HEK293 (cell line): ENCODE measurements around the gene TLR5.

Experiments used
- CTCF ChIA-PET: fragments of 350-600 bp; formaldehyde crosslinking; extraction: SDS; loops from one replicate; lab custom pipeline; 2021; ENCODE audit warnings: antibody characterized with exemption; lab: Yijun Ruan, JAX
- POLR2A ChIA-PET: fragments of 300-600 bp; formaldehyde crosslinking; extraction: SDS; loops from one replicate; lab custom pipeline; 2020; ENCODE audit warnings: antibody characterized with exemption, inconsistent platforms; lab: Yijun Ruan, JAX
- H3K27ac ChIP-seq: fragments of 200-500 bp; sonication (Bioruptor generic); 2 replicates; pipeline ENCODE4 v1.5.1; 2014; ENCODE audit warnings: low read depth, low read length, control low read depth, inconsistent platforms; ENCODE audit errors: extremely low read depth
- H3K36me3 ChIP-seq, 2 experiments: fragments of 200-500 bp in 1 of 2; sonication (Bioruptor generic) in 1 of 2; 1 replicate in 1 of 2; 2 replicates in 1 of 2; pipeline ENCODE4 v1.5.1; 2014 to 2017; ENCODE audit warnings: inconsistent platforms in 2 of 2, low read length in 2 of 2; ENCODE audit not compliant: control insufficient read depth in 2 of 2, insufficient read depth in 1 of 2
- H3K4me1 ChIP-seq: fragments of 200-500 bp; sonication (Bioruptor generic); 2 replicates; pipeline ENCODE4 v1.5.1; 2014; ENCODE audit warnings: mild to moderate bottlenecking, low read length, inconsistent platforms; ENCODE audit not compliant: control insufficient read depth, insufficient read depth
- H3K4me3 ChIP-seq: 2 replicates; pipeline ENCODE4 v1.5.1; 2011; ENCODE audit warnings: low read depth, mild to moderate bottlenecking, control low read depth, low read length, moderate library complexity
- H3K9me3 ChIP-seq: fragments of 200-500 bp; sonication (Bioruptor generic); 2 replicates; pipeline ENCODE4 v1.5.1; 2014; ENCODE audit warnings: low read depth, low read length, inconsistent platforms; ENCODE audit not compliant: control insufficient read depth, insufficient read depth
- ATF2 ChIP-seq: fragments of 450-650 bp; formaldehyde crosslinking; IDR thresholded peaks from 2 replicates; pipeline ENCODE4 v1.5.1; 2016; ENCODE audit warnings: missing biosample characterization, missing genetic modification characterization, low read depth
- GLI4 ChIP-seq: fragments of 450-650 bp; formaldehyde crosslinking; IDR thresholded peaks from 2 replicates; pipeline ENCODE4 v1.5.1; 2016; ENCODE audit warnings: missing biosample characterization, missing genetic modification characterization
- KLF16 ChIP-seq: fragments of 450-650 bp; formaldehyde crosslinking; IDR thresholded peaks from 2 replicates; pipeline ENCODE4 v1.5.1; 2017; ENCODE audit warnings: missing biosample characterization, missing genetic modification characterization
- PRDM1 ChIP-seq: fragments of 450-650 bp; formaldehyde crosslinking; IDR thresholded peaks from 2 replicates; pipeline ENCODE4; 2016; ENCODE audit warnings: missing biosample characterization, missing genetic modification characterization
- ZNF157 ChIP-seq: fragments of 450-650 bp; formaldehyde crosslinking; IDR thresholded peaks from 2 replicates; pipeline ENCODE4 v1.5.1; 2016; ENCODE audit warnings: missing biosample characterization, missing genetic modification characterization
- ZNF174 ChIP-seq: fragments of 450-650 bp; formaldehyde crosslinking; IDR thresholded peaks from 2 replicates; pipeline ENCODE4 v1.5.0; 2017; ENCODE audit warnings: missing biosample characterization, mild to moderate bottlenecking, missing genetic modification characterization
- ZNF248 ChIP-seq: fragments of 450-650 bp; formaldehyde crosslinking; IDR thresholded peaks from 2 replicates; pipeline ENCODE4 v1.5.1; 2017; ENCODE audit warnings: missing biosample characterization, missing genetic modification characterization
- ZNF341 ChIP-seq: fragments of 450-650 bp; formaldehyde crosslinking; IDR thresholded peaks from 2 replicates; pipeline ENCODE4; 2016; ENCODE audit warnings: low read depth, missing biosample characterization, missing genetic modification characterization
- ZNF426 ChIP-seq: fragments of 450-650 bp; formaldehyde crosslinking; IDR thresholded peaks from 2 replicates; pipeline ENCODE4 v1.5.1; 2017; ENCODE audit warnings: missing biosample characterization, missing genetic modification characterization, mild to moderate bottlenecking, inconsistent platforms, moderate library complexity
- ZNF585B ChIP-seq: fragments of 450-650 bp; formaldehyde crosslinking; IDR thresholded peaks from 2 replicates; pipeline ENCODE4 v1.5.1; 2016; ENCODE audit warnings: missing biosample characterization, missing genetic modification characterization
- ZNF610 ChIP-seq: fragments of 450-650 bp; formaldehyde crosslinking; IDR thresholded peaks from 2 replicates; pipeline ENCODE4 v1.5.1; 2016; ENCODE audit warnings: missing biosample characterization, missing genetic modification characterization, borderline replicate concordance
- ZNF660 ChIP-seq: fragments of 450-650 bp; IDR thresholded peaks from 2 replicates; pipeline ENCODE4 v1.5.1; 2018; ENCODE audit warnings: missing biosample characterization, mild to moderate bottlenecking, missing genetic modification characterization
- ZNF670 ChIP-seq: fragments of 450-650 bp; formaldehyde crosslinking; IDR thresholded peaks from 2 replicates; pipeline ENCODE4 v1.5.1; 2016; ENCODE audit warnings: missing biosample characterization, missing genetic modification characterization, low read depth
- ZNF701 ChIP-seq: fragments of 450-650 bp; formaldehyde crosslinking; IDR thresholded peaks from 2 replicates; pipeline ENCODE4 v1.5.1; 2016; ENCODE audit warnings: missing biosample characterization, missing genetic modification characterization
- ZSCAN16 ChIP-seq: fragments of 450-650 bp; formaldehyde crosslinking; IDR thresholded peaks from 2 replicates; pipeline ENCODE4 v1.5.1; 2016; ENCODE audit warnings: missing biosample characterization, missing genetic modification characterization
- ZSCAN4 ChIP-seq: fragments of 450-650 bp; formaldehyde crosslinking; IDR thresholded peaks from 2 replicates; pipeline ENCODE4 v1.5.1; 2017; ENCODE audit warnings: missing biosample characterization, missing genetic modification characterization
- ZXDB ChIP-seq: fragments of 450-650 bp; formaldehyde crosslinking; IDR thresholded peaks from 2 replicates; pipeline ENCODE4 v1.5.1; 2016; ENCODE audit warnings: missing biosample characterization, missing genetic modification characterization
- TF ChIP-seq, protein P1 (sequence below): fragments of 450-650 bp; formaldehyde crosslinking; optimal IDR thresholded peaks from 2 replicates; pipeline ENCODE3; 2016; ENCODE audit warnings: missing biosample characterization, mild to moderate bottlenecking, missing genetic modification characterization

TLR5 gene

DNA sequence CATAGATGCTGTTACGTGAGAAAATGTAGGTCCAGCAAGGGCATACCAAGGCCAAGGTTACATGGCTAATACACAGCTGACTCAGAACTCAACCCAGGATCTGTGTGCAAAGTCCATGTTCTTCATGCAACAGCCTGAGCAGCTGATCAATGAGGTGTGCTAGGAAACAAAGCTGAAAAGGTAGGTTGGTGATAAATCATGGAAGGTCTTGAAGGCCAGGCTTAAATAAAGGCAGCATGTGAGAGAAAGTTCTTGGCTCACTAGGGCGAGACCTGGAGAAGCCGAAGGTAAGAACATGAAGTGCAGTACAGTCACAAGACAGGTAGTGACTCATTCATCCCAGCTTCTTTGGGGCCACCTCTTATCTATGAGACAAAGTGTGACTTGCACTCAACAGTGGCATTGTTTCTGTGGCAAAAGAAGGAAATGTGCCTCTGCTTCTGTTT is 33.4 kb downstream of the TLR5 start:
- H3K27ac ChIP-seq = no peak overlapping the region
- H3K36me3 ChIP-seq = no peaks in the 10 kb centered on the region
- H3K4me3 ChIP-seq = no peak overlapping the region
- H3K4me1 ChIP-seq = no peaks in the 10 kb centered on the region
- TF ChIP-seq ZSCAN4 (tag by site-specific recombination) (no peak), PRDM1 (tag by site-specific recombination) (peak; percentile 81)
- ChIA-PET POLR2A (interaction anchor here (0.7 kb wide), 1 partner anchor 24 kb away, joined by 5 read pairs; no protein-coding TSS in a partner anchor), CTCF (interaction anchor here (1.2 to 2.5 kb wide), 5 partner anchors 11 to 24 kb away, joined by 3 to 13 read pairs (median 10); no protein-coding TSS in a partner anchor)
- H3K9me3 ChIP-seq = no peaks in the 10 kb centered on the region

- ChIA-PET POLR2A (interaction anchor here (0.6 kb wide), 1 partner anchor 280 kb away, joined by 6 read pairs; no protein-coding TSS in a partner anchor), CTCF (interaction anchor here (0.6 to 7.5 kb wide), 4 partner anchors 17 to 587 kb away, joined by 3 to 85 read pairs (median 43); no protein-coding TSS in a partner anchor)
- H3K4me1 ChIP-seq = peaks cover 11% of the 10 kb centered on the region
- TF ChIP-seq ZSCAN16 (tag by site-specific recombination) = no peak
- TF ChIP-seq ZNF701 (tag by site-specific recombination) = no peak
- TF ChIP-seq ZNF174 (tag by site-specific recombination) = no peak
- no peak for TF ChIP-seq ZNF341
- TF ChIP-seq ZNF585B (tag by site-specific recombination) = no peak
- TF ChIP-seq ZNF248 (tag by site-specific recombination) = no peak
- TF ChIP-seq ZNF670 = no peak
- no peak for TF ChIP-seq ZNF660 (tag by site-specific recombination)
- TF ChIP-seq, protein P1, sequence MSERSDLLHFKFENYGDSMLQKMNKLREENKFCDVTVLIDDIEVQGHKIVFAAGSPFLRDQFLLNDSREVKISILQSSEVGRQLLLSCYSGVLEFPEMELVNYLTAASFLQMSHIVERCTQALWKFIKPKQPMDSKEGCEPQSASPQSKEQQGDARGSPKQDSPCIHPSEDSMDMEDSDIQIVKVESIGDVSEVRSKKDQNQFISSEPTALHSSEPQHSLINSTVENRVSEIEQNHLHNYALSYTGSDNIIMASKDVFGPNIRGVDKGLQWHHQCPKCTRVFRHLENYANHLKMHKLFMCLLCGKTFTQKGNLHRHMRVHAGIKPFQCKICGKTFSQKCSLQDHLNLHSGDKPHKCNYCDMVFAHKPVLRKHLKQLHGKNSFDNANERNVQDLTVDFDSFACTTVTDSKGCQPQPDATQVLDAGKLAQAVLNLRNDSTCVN (tag by site-specific recombination) = no peak
- TF ChIP-seq GLI4 (tag by site-specific recombination) = no peak
- no peak for TF ChIP-seq ZNF426 (tag by site-specific recombination)
- no peak for TF ChIP-seq KLF16 (tag by site-specific recombination)
- TF ChIP-seq ATF2 (tag by site-specific recombination) = no peak
- TF ChIP-seq ZNF157 (tag by site-specific recombination) = no peak
- no peak for TF ChIP-seq ZXDB
- H3K4me3 ChIP-seq = no peak overlapping the region
- no peaks in the 10 kb centered on the region for H3K36me3 ChIP-seq
- no peak overlapping the region for H3K27ac ChIP-seq
- no peaks in the 10 kb centered on the region for H3K9me3 ChIP-seq
These were observed 36.2 kb downstream of the TLR5 start for GRCh38 chr1:223106856-223107255.

DNA sequence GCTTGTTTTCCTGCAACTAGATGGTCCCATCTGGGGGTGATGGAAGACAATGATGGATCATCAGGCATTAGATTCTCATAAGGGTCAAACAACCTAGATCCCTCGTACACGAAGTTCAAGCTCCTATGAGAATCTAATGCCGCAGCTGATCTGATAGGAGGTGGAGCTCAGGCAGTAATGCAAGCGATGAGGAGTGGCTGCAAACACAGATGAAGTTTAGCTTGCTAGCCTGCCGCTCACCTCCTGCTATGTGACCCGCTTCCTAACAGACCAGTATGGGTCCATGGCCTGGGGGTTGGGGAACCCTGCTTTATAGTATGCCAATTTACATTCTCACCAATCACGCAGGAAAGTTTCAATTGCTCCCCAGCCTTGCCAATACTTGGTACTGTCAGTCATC is 37.5 kb downstream of the TLR5 start:
- TF ChIP-seq ZNF610 (tag by site-specific recombination) (peak; percentile 93; the same call in 1 of the 2 replicates), ZNF341 (no peak)
- POLR2A ChIA-PET = no interaction called here
- Histone ChIP-seq H3K27ac (no peak overlapping the region), H3K4me1 (peaks cover 11% of the 10 kb centered on the region), H3K9me3 (no peaks in the 10 kb centered on the region), H3K36me3 (no peaks in the 10 kb centered on the region), H3K4me3 (no peak overlapping the region)
- CTCF ChIA-PET = interaction anchor here (7.2 to 7.5 kb wide), 2 partner anchors 17 to 18 kb away, joined by 81 to 85 read pairs; no protein-coding TSS in a partner anchor
